ENCODE results near the gene ARHGAP24.
"Not testable (repeated sequence)": the region's sequence is repeated elsewhere in the genome, so short reads cannot be mapped to it uniquely, and the experiment has no call there.

ARHGAP24 gene

GRCh38 chr4:85910985-85911384 is 436.0 kb downstream of the ARHGAP24 start:
- no peak for DNase-seq (ENCODE audit: low read depth in 2 of 2)

DNA sequence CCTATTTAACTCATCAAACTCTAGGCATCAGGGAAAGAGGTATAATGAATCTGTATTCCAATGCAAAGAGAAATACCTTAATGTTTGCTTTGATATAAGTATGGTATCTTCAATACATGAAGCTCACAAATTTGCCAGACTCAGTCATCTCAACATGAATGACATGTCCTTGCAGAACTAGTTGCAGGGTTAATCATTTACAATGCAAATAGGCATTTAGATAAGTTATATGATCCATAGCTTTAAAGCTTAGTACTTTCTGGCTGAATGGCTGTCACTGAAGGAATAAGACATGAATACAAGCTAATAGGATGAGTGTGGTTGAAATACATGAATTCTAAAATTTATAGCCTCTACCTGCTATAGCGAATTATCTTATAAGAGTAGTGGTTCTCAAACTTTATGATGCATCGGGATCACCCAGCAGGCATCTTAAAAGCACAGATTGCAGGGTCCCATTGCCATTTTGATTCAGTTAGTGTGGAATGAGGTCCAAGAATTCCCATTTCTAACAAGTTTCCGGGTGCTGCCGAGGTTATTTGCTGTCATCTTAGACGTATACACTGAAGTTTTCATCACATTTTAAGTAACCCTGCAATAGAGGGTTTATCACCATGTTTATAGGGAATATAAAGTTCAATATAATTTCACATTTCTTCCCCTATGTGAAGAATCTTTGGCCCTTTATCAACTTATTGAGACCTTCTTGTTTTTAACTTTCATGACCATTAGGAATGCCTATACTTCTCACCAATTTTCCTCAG is 439.2 kb downstream of the ARHGAP24 start:
- DNase-seq (ENCODE audit: low read depth in 2 of 2): no peak

- DNase-seq (ENCODE audit: low read depth in 2 of 2): not testable (repeated sequence)
These were observed 440.6 kb downstream of the ARHGAP24 start for GRCh38 chr4:85915570-85915969.

DNA sequence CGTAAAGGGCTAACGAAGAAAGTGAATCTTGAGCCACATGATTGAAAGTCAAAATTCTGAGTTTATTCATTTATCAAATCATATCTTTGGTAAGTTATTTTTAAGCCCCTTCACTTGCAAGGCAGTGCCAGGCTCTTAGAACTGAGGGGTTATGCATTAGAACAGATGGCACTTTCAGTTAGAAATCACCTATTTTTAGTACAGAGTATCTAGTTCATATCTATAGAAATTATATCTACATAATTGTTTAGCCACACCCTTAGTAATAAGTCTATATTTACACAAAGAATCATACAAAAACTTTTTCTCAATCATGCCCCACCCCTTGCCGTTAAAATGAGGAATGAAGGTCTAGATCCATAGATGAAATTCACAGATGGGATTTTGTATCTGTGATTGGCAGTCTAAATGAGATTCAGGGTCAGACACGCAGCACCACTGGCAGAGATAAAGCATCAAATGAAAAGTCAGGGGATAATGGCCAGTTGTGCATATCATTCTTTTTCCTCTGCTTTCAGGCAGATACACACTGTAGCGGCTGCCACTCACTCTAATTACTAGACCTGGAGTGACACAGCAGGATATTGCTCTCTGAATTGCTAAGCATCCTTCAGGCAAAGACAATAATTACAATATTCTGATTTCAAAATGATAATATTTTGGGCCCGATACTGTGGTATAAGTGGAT is 444.4 kb downstream of the ARHGAP24 start:
- DNase-seq (ENCODE audit: low read depth in 2 of 2): no peak

DNA sequence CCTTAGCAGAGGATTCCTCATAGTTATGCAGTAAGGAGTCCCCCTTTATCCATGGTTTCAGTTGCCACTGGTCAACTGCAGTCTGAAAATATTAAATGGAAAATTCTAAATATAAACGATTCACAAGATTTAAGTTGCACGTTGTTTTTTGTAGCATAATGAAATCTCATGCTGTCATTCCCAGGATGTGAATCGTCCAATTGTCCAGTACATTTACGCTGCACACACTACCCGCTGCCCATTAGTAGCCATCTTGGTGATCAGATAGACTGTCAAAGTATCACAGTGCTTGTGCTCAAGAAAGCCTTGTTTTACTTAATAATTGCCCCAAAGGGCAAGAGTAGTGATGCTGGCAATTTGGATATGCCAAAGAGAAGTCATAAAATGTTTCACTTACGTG is 450.1 kb downstream of the ARHGAP24 start:
- no peak for DNase-seq (ENCODE audit: low read depth in 2 of 2)

DNA sequence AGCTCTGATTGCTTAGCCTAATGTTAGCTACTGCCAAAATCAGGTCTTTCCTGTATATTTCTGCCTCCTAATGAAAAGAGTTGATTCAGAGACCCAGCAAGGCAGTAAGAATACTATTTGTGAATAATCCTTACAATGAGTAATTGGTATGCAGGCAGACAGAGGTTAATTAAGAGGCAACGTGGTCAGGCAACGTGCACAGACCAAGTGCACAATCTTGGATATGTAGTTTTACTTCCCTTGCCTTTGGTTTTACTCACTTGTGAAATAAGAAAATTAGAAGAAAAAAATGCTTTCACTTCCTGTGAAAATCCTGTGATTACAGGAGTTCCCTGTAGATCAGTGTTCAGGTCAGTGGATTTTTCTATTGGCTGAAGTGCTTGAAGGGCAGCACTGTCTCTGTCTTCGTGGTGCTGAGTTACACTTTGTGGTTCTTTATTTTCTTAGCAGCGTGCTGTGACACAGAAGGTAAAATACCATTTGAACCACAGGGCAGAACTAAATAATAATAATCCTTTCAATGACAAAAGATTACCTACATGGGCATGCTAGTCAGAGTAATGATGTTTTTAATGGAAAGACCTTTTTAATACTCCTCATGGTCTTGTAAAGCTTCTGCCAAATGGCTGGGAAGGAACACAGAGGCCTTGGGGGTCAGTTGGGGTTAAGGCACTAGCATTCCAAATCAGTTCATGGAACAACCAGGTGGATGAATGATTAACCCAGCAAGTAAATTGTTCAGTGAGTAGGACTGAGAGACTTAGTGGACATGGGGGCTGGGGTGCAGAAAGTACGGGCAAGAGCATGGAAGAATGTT is 454.0 kb downstream of the ARHGAP24 start:
- DNase-seq (ENCODE audit: low read depth in 2 of 2): no peak

DNA sequence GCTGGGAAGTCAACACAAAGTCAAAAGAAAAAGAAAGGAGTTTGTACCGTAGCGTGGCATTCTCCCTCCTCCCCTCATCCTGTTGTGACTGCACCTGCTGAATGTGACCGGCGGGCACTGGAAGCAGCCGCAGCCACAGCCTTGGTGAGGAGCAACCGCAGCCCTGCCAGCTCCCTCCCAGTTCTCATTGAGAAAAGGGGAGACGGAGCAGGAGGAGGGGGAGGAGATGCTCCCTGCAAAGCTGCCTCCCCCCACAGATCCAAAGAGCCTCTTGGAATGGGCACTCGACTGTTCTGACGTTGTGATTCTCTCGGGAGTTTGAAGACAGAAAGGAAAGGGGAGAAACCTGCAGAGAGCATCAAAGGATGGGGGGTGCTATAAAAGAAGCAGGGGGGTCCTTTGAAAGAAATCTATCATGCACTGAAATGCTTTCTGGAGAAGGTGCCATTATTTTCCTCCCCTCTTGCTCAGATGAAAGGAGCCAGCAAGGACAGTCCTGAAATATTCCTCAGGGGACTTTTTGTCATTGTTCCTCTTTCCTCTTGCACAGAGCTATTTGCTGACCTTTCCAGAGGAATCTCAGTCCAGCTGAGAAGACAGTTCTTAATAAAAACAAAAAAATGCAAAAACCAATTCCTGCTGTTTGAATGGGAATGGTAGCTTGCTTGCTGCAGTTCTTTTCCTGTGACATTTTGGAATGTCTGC is 455.2 kb downstream of the ARHGAP24 start:
- no peak for DNase-seq (ENCODE audit: low read depth in 2 of 2)

DNA sequence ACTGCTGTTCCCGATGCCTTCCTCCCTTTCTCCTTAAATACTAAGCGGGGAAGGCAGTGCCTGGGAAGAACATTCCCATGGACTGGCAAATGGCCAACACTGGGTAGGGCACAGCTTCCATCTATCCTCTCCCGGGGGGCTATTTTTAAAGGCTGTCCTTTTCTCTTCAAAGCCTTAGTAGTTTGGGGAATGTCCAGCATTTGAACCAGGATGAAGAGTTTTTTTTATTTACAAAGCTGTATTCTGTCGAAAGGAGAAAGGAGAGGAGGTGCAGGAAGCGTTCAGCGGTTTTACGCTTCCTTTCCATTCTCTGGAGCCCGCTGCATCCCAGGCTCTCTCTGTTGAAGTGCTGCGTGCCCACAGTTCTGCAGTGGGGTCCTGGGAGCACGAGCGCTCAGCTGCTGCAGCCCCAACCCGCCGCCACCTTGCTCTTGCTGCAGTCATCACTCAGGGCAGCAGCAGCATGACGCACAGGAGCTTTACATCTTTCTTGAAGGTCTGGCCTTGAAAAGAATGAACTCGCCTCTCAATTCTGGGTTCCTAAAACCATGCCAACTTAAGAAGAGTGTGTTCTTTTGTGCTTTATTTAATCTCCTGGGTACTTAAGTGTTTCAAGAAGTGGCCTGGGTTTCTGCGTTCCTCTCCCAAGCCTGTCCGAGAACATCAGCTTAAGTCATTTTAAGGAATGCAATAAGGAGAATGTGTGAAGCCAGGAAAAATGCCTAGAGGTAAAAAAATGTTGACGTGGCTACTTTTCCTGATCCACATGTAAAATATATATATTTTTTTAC is 457.7 kb downstream of the ARHGAP24 start:
- DNase-seq (ENCODE audit: low read depth in 2 of 2): no peak

DNA sequence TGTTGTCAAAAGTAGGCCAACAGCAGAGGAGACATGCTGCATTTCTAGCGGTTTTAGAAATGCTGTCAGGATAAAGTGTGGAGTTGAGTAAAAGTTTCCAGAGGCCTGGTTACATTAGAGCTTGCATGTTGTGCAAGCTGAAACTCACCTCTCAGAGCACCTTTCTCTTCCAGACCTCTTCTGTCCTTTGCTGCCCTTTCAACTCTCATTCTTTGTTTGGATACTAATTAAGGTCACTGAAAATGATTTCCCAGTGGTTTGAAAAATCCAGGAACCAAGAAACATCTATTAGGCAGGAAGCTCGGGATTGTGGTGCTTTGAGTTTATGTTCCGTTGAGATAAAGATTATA is 458.3 kb downstream of the ARHGAP24 start:
- DNase-seq (ENCODE audit: low read depth in 2 of 2): no peak

- DNase-seq (ENCODE audit: low read depth in 2 of 2): no peak
These were observed 462.6 kb downstream of the ARHGAP24 start for GRCh38 chr4:85937507-85937906.

- no peak for DNase-seq (ENCODE audit: low read depth in 2 of 2)
These were observed 463.1 kb downstream of the ARHGAP24 start for GRCh38 chr4:85938062-85938461.

GRCh38 chr4:85938902-85939301 is 464.0 kb downstream of the ARHGAP24 start:
- DNase-seq (ENCODE audit: low read depth in 2 of 2): no peak

DNA sequence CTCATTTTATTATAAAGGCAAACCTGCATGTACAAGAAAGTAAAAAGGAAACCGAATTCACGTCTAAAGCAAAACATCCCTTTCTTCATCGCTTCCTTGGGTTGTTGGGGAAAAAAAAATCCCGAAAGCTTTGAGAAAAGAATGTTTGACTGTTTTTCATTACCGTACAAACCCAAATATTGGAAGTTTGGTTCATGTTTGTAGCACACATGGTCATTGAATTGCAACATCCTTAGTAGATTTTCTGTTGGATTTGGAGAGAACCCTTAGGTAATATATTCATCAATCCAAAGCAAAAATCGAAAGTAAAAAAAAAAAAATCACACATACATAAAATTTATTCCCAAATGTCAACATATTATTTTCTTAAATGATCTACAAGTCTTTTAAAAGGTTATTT is 464.6 kb downstream of the ARHGAP24 start:
- DNase-seq (ENCODE audit: low read depth in 2 of 2): no peak

DNA sequence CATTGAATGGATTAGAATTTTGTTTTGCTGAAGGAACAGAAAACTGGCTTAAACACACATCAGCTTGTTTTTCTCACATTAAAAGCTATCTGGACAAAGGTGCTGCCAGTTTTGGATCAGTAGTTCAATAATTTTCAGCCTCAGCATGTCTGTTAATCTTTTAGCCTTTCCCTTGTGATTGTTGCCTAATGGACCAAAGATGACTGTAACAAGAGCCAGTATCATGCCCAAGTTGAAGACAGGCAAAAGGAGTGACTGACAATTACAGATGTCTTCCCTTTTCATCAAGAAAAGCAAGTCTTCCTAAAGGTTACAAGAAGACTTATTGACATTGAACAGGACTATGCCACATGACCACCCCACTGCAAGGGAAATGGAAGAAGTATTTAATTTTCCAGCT is 465.2 kb downstream of the ARHGAP24 start:
- DNase-seq (ENCODE audit: low read depth in 2 of 2): no peak

- DNase-seq (ENCODE audit: low read depth in 2 of 2): no peak
These were observed 467.2 kb downstream of the ARHGAP24 start for GRCh38 chr4:85942107-85942506.

DNA sequence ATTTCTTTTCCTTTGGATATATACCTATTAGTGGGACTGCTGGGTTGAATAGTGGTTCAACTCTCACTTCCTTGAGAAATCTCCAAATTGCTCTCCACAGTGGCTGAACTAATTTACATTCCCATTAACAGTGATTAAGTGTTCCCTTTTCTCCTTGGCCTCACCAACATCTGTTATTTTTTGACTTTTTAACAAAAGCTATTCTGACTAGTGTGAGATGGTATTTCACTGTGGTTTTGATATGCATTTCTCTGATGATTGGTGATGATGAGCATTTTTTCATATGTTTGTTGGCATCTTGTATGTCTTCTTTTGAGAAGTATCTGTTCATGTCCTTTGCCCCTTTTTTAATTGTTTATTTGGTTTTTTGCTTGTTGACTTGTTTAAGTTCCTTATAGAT is 471.9 kb downstream of the ARHGAP24 start:
- no peak for DNase-seq (ENCODE audit: low read depth in 2 of 2)

DNA sequence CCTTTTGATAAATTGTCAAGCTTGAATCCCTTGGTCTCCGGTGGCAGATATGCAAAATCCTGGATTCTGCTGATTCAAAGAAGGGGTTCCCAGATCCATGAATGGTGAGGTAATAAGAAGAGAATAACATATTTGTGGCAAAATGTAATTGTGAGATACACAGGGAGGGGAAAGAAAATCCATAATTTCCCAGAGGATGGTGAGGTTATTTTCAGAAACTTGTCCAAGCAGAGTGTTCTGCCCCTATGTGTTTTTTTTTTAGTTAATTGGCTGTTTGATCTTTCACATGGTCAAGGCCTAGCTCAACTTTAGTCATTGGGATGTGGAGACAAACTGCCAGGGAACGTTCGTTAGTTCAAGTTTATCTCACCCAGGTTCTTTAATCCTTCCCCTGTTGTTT is 476.1 kb downstream of the ARHGAP24 start:
- no peak for DNase-seq (ENCODE audit: low read depth in 2 of 2)

- DNase-seq (ENCODE audit: low read depth in 2 of 2): no peak
These were observed 477.6 kb downstream of the ARHGAP24 start for GRCh38 chr4:85952528-85952927.

DNA sequence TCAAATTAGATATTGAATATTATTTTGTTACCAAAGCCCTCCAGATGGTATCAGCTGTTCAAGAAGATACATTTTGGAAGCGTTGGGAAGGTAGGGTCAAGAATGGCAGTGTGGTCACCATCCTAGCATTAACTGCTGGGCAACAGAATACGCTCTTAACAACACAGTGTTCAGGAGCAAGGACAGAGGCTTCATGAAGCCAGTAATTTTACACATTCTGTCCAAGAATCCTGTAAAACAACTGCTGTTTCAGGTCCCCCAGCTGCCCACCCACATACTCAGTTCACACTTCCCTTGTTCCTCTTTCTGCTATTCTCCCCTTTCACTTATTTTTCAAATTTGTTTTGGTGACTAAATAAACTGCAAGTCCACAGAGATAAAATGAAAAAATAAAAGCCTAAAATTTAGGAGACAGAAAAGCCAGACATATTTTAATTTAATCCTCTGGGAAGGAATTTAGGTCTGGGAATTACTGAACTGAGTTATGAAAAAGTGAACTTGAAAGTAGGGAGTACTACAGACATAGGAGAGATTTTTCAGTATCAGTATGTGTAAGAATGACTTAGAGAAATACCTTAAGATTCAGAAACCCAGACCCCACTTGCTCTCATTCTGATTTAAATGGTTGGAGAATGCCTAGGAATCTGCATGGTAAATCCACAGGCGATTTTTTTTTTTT is 478.2 kb downstream of the ARHGAP24 start:
- DNase-seq (ENCODE audit: low read depth in 2 of 2): no peak

GRCh38 chr4:85953651-85954018 is 478.7 kb downstream of the ARHGAP24 start:
- no peak for DNase-seq (ENCODE audit: low read depth in 2 of 2)

All from stimulated activated CD8-positive, alpha-beta memory T cell treated with anti-CD3 and anti-CD28 coated beads, Interleukin-7, amount 100 ng/mL, for 4 hours (primary cell).